HG03342 (cell line): Measurements from ENCODE around the gene CCNQ.

ENCODE experiments used
- ATAC-seq: cut with Tn5 transposase; IDR thresholded peaks from one replicate; pipeline ENCODE4 v1.9.1; 2021; ENCODE audit warnings: mild to moderate bottlenecking, moderate library complexity; ENCODE audit not compliant: unreplicated experiment

Gene CCNQ

GRCh38 chrX:153546386-153546785 is 52.6 kb downstream of the CCNQ start:
- no peak for ATAC-seq

- no peak for ATAC-seq
Measured at GRCh38 chrX:153544727-153545126, 54.2 kb downstream of the CCNQ start.

GRCh38 chrX:153539979-153540358 is 59.0 kb downstream of the CCNQ start:
- no peak for ATAC-seq

- peak; percentile 77 for ATAC-seq
Measured at GRCh38 chrX:153539171-153539978, 59.6 kb downstream of the CCNQ start.

GRCh38 chrX:153538424-153538823 is 60.5 kb downstream of the CCNQ start:
- ATAC-seq, result no peak
